IPS-18a (cell line): ENCODE measurements around the gene GSTO2.
"Not testable (repeated sequence)": the region's sequence is repeated elsewhere in the genome, so short reads cannot be mapped to it uniquely, and the experiment has no call there.

Source experiments
- H3K27ac ChIP-seq: one replicate; pipeline ENCODE4 v1.5.1; 2013; ENCODE audit warnings: low read length
- H3K27me3 ChIP-seq: one replicate; pipeline ENCODE4 v1.6.1; 2013; ENCODE audit warnings: mild to moderate bottlenecking, low read length; ENCODE audit not compliant: control insufficient read depth, insufficient read depth
- H3K36me3 ChIP-seq: one replicate; pipeline ENCODE4 v1.6.1; 2013; ENCODE audit warnings: low read depth, low read length; ENCODE audit not compliant: control insufficient read depth
- H3K4me1 ChIP-seq: one replicate; pipeline ENCODE4 v1.6.1; 2013; ENCODE audit warnings: low read depth, low read length; ENCODE audit not compliant: control insufficient read depth
- H3K4me3 ChIP-seq: one replicate; pipeline ENCODE4 v1.5.1; 2013; ENCODE audit warnings: low read length
- H3K9ac ChIP-seq: one replicate; pipeline ENCODE4 v1.6.1; 2013; ENCODE audit warnings: mild to moderate bottlenecking, low read length, moderate library complexity
- H3K9me3 ChIP-seq: one replicate; pipeline ENCODE4 v1.6.1; 2013; ENCODE audit warnings: low read depth, low read length; ENCODE audit not compliant: control insufficient read depth

The GSTO2 gene

GRCh38 chr10:104243009-104243408, 26.0 kb upstream of the GSTO2 start:
- H3K27me3 ChIP-seq, H3K4me1 ChIP-seq, H3K36me3 ChIP-seq, H3K4me3 ChIP-seq, H3K27ac ChIP-seq, H3K9me3 ChIP-seq, H3K9ac ChIP-seq: not testable (repeated sequence)

GRCh38 chr10:104243512-104243911, 25.5 kb upstream of the GSTO2 start:
- no peak overlapping the region for H3K9ac ChIP-seq
- no peaks in the 10 kb centered on the region for H3K36me3 ChIP-seq
- H3K9me3 ChIP-seq = no peaks in the 10 kb centered on the region
- H3K27ac ChIP-seq = no peak overlapping the region
- no peaks in the 10 kb centered on the region for H3K4me1 ChIP-seq
- H3K27me3 ChIP-seq = no peaks in the 10 kb centered on the region
- no peak overlapping the region for H3K4me3 ChIP-seq

- Histone ChIP-seq H3K4me3 (no peak overlapping the region), H3K4me1 (no peaks in the 10 kb centered on the region), H3K27ac (no peak overlapping the region), H3K27me3 (no peaks in the 10 kb centered on the region), H3K36me3 (no peaks in the 10 kb centered on the region), H3K9ac (no peak overlapping the region), H3K9me3 (no peaks in the 10 kb centered on the region)
These were observed 23.8 kb upstream of the GSTO2 start for GRCh38 chr10:104245066-104245632.

- H3K27me3 ChIP-seq = peaks cover 2% of the 10 kb centered on the region
- no peak overlapping the region for H3K27ac ChIP-seq
- no peak overlapping the region for H3K4me3 ChIP-seq
- H3K9ac ChIP-seq = no peak overlapping the region
- H3K36me3 ChIP-seq = no peaks in the 10 kb centered on the region
- no peaks in the 10 kb centered on the region for H3K9me3 ChIP-seq
- peaks cover 9% of the 10 kb centered on the region for H3K4me1 ChIP-seq
These were observed 22.0 kb upstream of the GSTO2 start for GRCh38 chr10:104246976-104247375.

GRCh38 chr10:104247513-104248146, 21.4 kb upstream of the GSTO2 start:
- H3K27me3 ChIP-seq = peaks cover 8% of the 10 kb centered on the region
- no peak overlapping the region for H3K4me3 ChIP-seq
- H3K4me1 ChIP-seq = peaks cover 15% of the 10 kb centered on the region
- no peaks in the 10 kb centered on the region for H3K9me3 ChIP-seq
- no peak overlapping the region for H3K9ac ChIP-seq
- no peak overlapping the region for H3K27ac ChIP-seq
- H3K36me3 ChIP-seq = no peaks in the 10 kb centered on the region

- Histone ChIP-seq H3K27me3 (peaks cover 14% of the 10 kb centered on the region), H3K4me1 (peaks cover 27% of the 10 kb centered on the region)
- not testable (repeated sequence) for H3K4me3 ChIP-seq, H3K9ac ChIP-seq, H3K9me3 ChIP-seq, H3K36me3 ChIP-seq, H3K27ac ChIP-seq
These were observed 20.1 kb upstream of the GSTO2 start for GRCh38 chr10:104248931-104249330.

GRCh38 chr10:104250371-104250770, 18.6 kb upstream of the GSTO2 start:
- Histone ChIP-seq H3K9ac (no peak overlapping the region), H3K9me3 (no peaks in the 10 kb centered on the region), H3K36me3 (no peaks in the 10 kb centered on the region), H3K27ac (no peak overlapping the region), H3K27me3 (peaks cover 25% of the 10 kb centered on the region), H3K4me1 (peaks cover 32% of the 10 kb centered on the region), H3K4me3 (no peak overlapping the region)

- no peak overlapping the region for H3K4me3 ChIP-seq
- no peaks in the 10 kb centered on the region for H3K9me3 ChIP-seq
- H3K9ac ChIP-seq = no peak overlapping the region
- peaks cover 35% of the 10 kb centered on the region for H3K27me3 ChIP-seq
- H3K4me1 ChIP-seq = peaks cover 42% of the 10 kb centered on the region
- no peak overlapping the region for H3K27ac ChIP-seq
- H3K36me3 ChIP-seq = no peaks in the 10 kb centered on the region
These were observed 17.5 kb upstream of the GSTO2 start for GRCh38 chr10:104251443-104251842.

- Histone ChIP-seq H3K27ac (no peak overlapping the region), H3K9ac (no peak overlapping the region), H3K9me3 (no peaks in the 10 kb centered on the region), H3K4me3 (no peak overlapping the region), H3K4me1 (peaks cover 43% of the 10 kb centered on the region), H3K27me3 (peaks cover 35% of the 10 kb centered on the region), H3K36me3 (no peaks in the 10 kb centered on the region)
These were observed 16.6 kb upstream of the GSTO2 start for GRCh38 chr10:104252368-104252767.

- Histone ChIP-seq H3K27ac (no peak overlapping the region), H3K36me3 (peaks cover 3% of the 10 kb centered on the region), H3K9ac (no peak overlapping the region), H3K27me3 (peaks cover 35% of the 10 kb centered on the region), H3K4me3 (peak overlapping the region; percentile 82), H3K4me1 (peaks cover 43% of the 10 kb centered on the region), H3K9me3 (no peaks in the 10 kb centered on the region)
These were observed 15.9 kb upstream of the GSTO2 start for GRCh38 chr10:104253106-104253505.

- Histone ChIP-seq H3K4me1 (peaks cover 43% of the 10 kb centered on the region), H3K27me3 (peaks cover 35% of the 10 kb centered on the region), H3K4me3 (peak overlapping the region; percentile 82), H3K9ac (peak overlapping the region; percentile 63), H3K27ac (no peak overlapping the region), H3K36me3 (peaks cover 10% of the 10 kb centered on the region), H3K9me3 (no peaks in the 10 kb centered on the region)
These were observed 15.2 kb upstream of the GSTO2 start for GRCh38 chr10:104253606-104254410.
